Heart left ventricle (tissue), 16 donors: ENCODE data around the gene RECK. TPM values are rescaled to one million over a fixed set of nuclear protein-coding genes. Genes with fewer than 3 reads are reported as not detected.
"Not testable (repeated sequence)": the region's sequence is repeated elsewhere in the genome, so short reads cannot be mapped to it uniquely, and the experiment has no call there.

Source experiments
- ATAC-seq, 4 donors: fragments of 200-7000 bp; cut with Tn5 transposase; one replicate each; pipeline ENCODE4 v1.9.1; 2020 to 2022; ENCODE audit warnings: moderate library complexity in 4 of 4, mild to moderate bottlenecking in 3 of 4, moderate number of reproducible peaks in 1 of 4
- DNase-seq, 5 donors: peaks; one replicate each; pipeline ENCODE4 v3.0.0-alpha.2; 2020
- H3K27ac ChIP-seq, 12 donors: fragments of 200-600 bp; sonication (generic) in 4 of 12; one replicate each; pipeline versions ENCODE4 v1.5.0 to v1.8.0; 2016 to 2022; ENCODE audit warnings: mild to moderate bottlenecking in 2 of 12
- H3K27me3 ChIP-seq, 9 donors: fragments of 200-600 bp; sonication (generic) in 2 of 9; one replicate each; pipeline versions ENCODE4 v1.5.1 to v1.8.0; 2016 to 2022; ENCODE audit warnings: mild to moderate bottlenecking in 3 of 9
- H3K36me3 ChIP-seq, 9 donors: fragments of 200-600 bp; sonication (generic) in 2 of 9; one replicate each; pipeline versions ENCODE4 v1.5.0 to v1.8.0; 2018 to 2022; ENCODE audit warnings: mild to moderate bottlenecking in 2 of 9
- H3K4me1 ChIP-seq, 12 donors: fragments of 200-600 bp; sonication (generic) in 4 of 12; one replicate each; pipeline versions ENCODE4 v1.5.0 to v1.8.0; 2016 to 2022; ENCODE audit warnings: mild to moderate bottlenecking in 3 of 12
- H3K4me3 ChIP-seq, 12 donors: fragments of 200-600 bp; sonication (generic) in 4 of 12; one replicate each; pipeline versions ENCODE4 v1.5.0 to v1.8.0; 2017 to 2022; ENCODE audit warnings: mild to moderate bottlenecking in 9 of 12, moderate library complexity in 4 of 12
- H3K9me3 ChIP-seq, 12 donors: fragments of 200-600 bp; sonication (generic) in 4 of 12; one replicate each; pipeline versions ENCODE4 v1.5.0 to v1.8.0; 2016 to 2022; ENCODE audit warnings: mild to moderate bottlenecking in 1 of 12
- CTCF ChIP-seq, 12 donors: fragments of 200-600 bp; sonication (generic) in 4 of 12; IDR thresholded peaks; one replicate each; pipeline versions ENCODE4 v1.5.0 to v1.8.0; 2018 to 2022; ENCODE audit warnings: antibody characterized with exemption in 12 of 12, mild to moderate bottlenecking in 5 of 12
- POLR2A ChIP-seq, 2 donors: fragments of 450-650 bp; IDR thresholded peaks; one replicate each; pipeline ENCODE4 v1.6.1; 2017; ENCODE audit warnings: antibody characterized with exemption in 2 of 2, mild to moderate bottlenecking in 2 of 2, moderate library complexity in 2 of 2
- WGBS, 4 donors: extraction: QIAGEN DNeasy Blood & Tissue Kit in 2 of 4; methylation state at CpG; one replicate each; pipeline versions ENCODE4 v1.1.5 to v1.1.7; 2013 to 2018; 5-methylcytosine and 5-hydroxymethylcytosine counted together
- intact Hi-C, 10 donors: fragments of 100-400 bp; cut with DNase I; formaldehyde crosslinking; loops; one replicate each; pipeline versions ENCODE4 v1.11.1 to v1.14.2; 2022
- polyA plus RNA-seq, 2 donors: library from polyadenylated mRNA; stranded (reverse); fragments of 200-250 nt; gene quantifications; one replicate each; pipeline ENCODE4 v1.2.3, GENCODE V29; 2013
- total RNA-seq, 9 donors: library from RNA; depleted of rRNA in 2 of 9; stranded (reverse); fragments of >200 nt in 2 of 9; fragmentation: NEBNext Ultra II Directional in 3 of 9; extraction: Animal tissue kit (Norgen Biotek cat#: 25700) in 3 of 9; gene quantifications; one replicate each; pipeline versions ENCODE4 v1.1.0 to v1.2.4, GENCODE V29; 2016 to 2023
- donor health status: ischemic (EF 13 %, LVEDD 7.1; RV severe dilation, severe dysfunction).
- donor health status: healthy with polysubstance abuse.
- donor health status: DM: no; HTN: yes; CAD: no.
- donor health status: DM: no; HTN: no; CAD: no.
- donor health status: ischemic (EF 25% LVEDD 6.9; RV normal size, moderate dysfunction).
- donor health status: ischemic (EF 25% LVEDD 5.7; RV mildly dilated, moderate dysfunction).
- donor health status: healthy.
- donor health status: DM: yes; HTN: yes; CAD: no.
- donor health status: ischemic (EF 35%, LVEDD 5.7; RV mildly dilated, moderate dysfunction).
- donor health status: nonischemic (EF 11% LVEDD 7.7; RV severe dilation, severe dysfunction).
- donor health status: DM: yes; HTN: yes; CAD: no.
- donor health status: PGD.
- donor health status: ischemic (EF 29% LVEDD 5.4; RV normal size, mild dysfunction).
- donor health status: nonischemic (EF 23%, LVEDD 6.1; RV moderate dilation, normal function).

The RECK gene
- total and polyA plus RNA-seq, 11 donors: 2.5 to 10.2 (median 4.9) TPM

- H3K4me3 ChIP-seq: no peak overlapping the region
- DNase-seq: peak in 3 of 5 donors; percentile 34 to 51 (median 49)
- peaks cover 0 to 5% (median 0%) of the 10 kb centered on the region in 12 donors for H3K9me3 ChIP-seq
- TF ChIP-seq POLR2A (IDR thresholded peaks at IDR 0.05) (no peak), CTCF (IDR thresholded peaks at IDR 0.05) (no peak)
- peaks cover 0 to 81% (median 23%) of the 10 kb centered on the region in 12 donors for H3K4me1 ChIP-seq
- peak in 3 of 4 donors; percentile 38 to 57 (median 57) for ATAC-seq
- 25 to 38% (median 30%) methylated on average over 11 of the region's 11 CpGs for WGBS, 4 donors
- H3K36me3 ChIP-seq: peaks cover 0 to 20% (median 0%) of the 10 kb centered on the region in 9 donors
- no peaks in the 10 kb centered on the region for H3K27me3 ChIP-seq
- intact Hi-C loops: no loop called here
- H3K27ac ChIP-seq: peak overlapping the region in 11 of 12 donors; percentile 15 to 93 (median 56)
Measured at GRCh38 chr9:36154331-36154952, 117.7 kb downstream of the RECK start.

GRCh38 chr9:36156116-36156515 lies 119.4 kb downstream of the RECK start:
- no peak for DNase-seq
- Histone ChIP-seq H3K27ac (peak overlapping the region in 1 of 12 donors; percentile 84), H3K4me1 (peaks cover 0 to 64% (median 19%) of the 10 kb centered on the region in 12 donors), H3K9me3 (peaks cover 0 to 5% (median 0%) of the 10 kb centered on the region in 12 donors), H3K36me3 (peaks cover 0 to 13% (median 0%) of the 10 kb centered on the region in 9 donors), H3K27me3 (no peaks in the 10 kb centered on the region), H3K4me3 (no peak overlapping the region)
- WGBS, 4 donors: 89 to 98% (median 95%) methylated on average over 6 of the region's 6 CpGs
- TF ChIP-seq CTCF (IDR thresholded peaks at IDR 0.05): no peak
- no peak for TF ChIP-seq POLR2A (IDR thresholded peaks at IDR 0.05)
- ATAC-seq: no peak
- intact Hi-C loops: no loop called here

- Histone ChIP-seq H3K27ac (peak overlapping the region; percentile 42 to 91 (median 66)), H3K36me3 (peaks cover 0 to 17% (median 0%) of the 10 kb centered on the region in 9 donors), H3K4me1 (peaks cover 0 to 63% (median 16%) of the 10 kb centered on the region in 12 donors), H3K27me3 (no peaks in the 10 kb centered on the region), H3K4me3 (no peak overlapping the region), H3K9me3 (peaks cover 0 to 5% (median 0%) of the 10 kb centered on the region in 12 donors)
- no peak for DNase-seq
- 71 to 89% (median 76%) methylated on average over 2 of the region's 2 CpGs for WGBS, 4 donors
- peak; percentile 47 to 59 (median 52) for ATAC-seq
- intact Hi-C loops: no loop called here
- TF ChIP-seq CTCF (IDR thresholded peaks at IDR 0.05): no peak
- no peak for TF ChIP-seq POLR2A (IDR thresholded peaks at IDR 0.05)
Measured at GRCh38 chr9:36158122-36158521, 121.4 kb downstream of the RECK start.

- ATAC-seq: peak; percentile 33 to 70 (median 63)
- peaks cover 0 to 5% (median 0%) of the 10 kb centered on the region in 12 donors for H3K9me3 ChIP-seq
- peaks cover 0 to 63% (median 21%) of the 10 kb centered on the region in 12 donors for H3K4me1 ChIP-seq
- 78 to 83% (median 81%) methylated on average over 7 of the region's 7 CpGs for WGBS, 4 donors
- TF ChIP-seq POLR2A (IDR thresholded peaks at IDR 0.05) (no peak), CTCF (IDR thresholded peaks at IDR 0.05) (no peak)
- no peak for DNase-seq
- H3K4me3 ChIP-seq: no peak overlapping the region
- no peaks in the 10 kb centered on the region for H3K27me3 ChIP-seq
- peaks cover 0 to 17% (median 0%) of the 10 kb centered on the region in 9 donors for H3K36me3 ChIP-seq
- intact Hi-C loops: no loop called here
- H3K27ac ChIP-seq: peak overlapping the region; percentile 42 to 91 (median 66)
Measured at GRCh38 chr9:36158917-36159316, 122.2 kb downstream of the RECK start.

GRCh38 chr9:36159509-36159908 lies 122.8 kb downstream of the RECK start:
- H3K27me3 ChIP-seq, H3K4me3 ChIP-seq, DNase-seq, ATAC-seq, intact Hi-C loops, H3K9me3 ChIP-seq: not testable (repeated sequence)
- WGBS, 4 donors: 88 to 98% (median 95%) methylated on average over 4 of the region's 4 CpGs
- peaks cover 0 to 62% (median 17%) of the 10 kb centered on the region in 12 donors for H3K4me1 ChIP-seq
- H3K27ac ChIP-seq: peak overlapping the region in 9 of 12 donors; percentile 4 to 91 (median 70)
- peaks cover 0 to 17% (median 0%) of the 10 kb centered on the region in 9 donors for H3K36me3 ChIP-seq

- peak overlapping the region in 2 of 12 donors; percentile 76 to 89 for H3K27ac ChIP-seq
Measured at GRCh38 chr9:36160126-36160525, 123.4 kb downstream of the RECK start.

More at GRCh38 chr9:36160126-36160525, 123.4 kb downstream of the RECK start:
- intact Hi-C loops: loop anchor here in 4 of 10 donors (5.0 to 10.0 kb wide), 3 partner anchors 53 to 205 kb away; partner anchors contain the start of gene OR2S2 (in 3 of the 4)
- Histone ChIP-seq H3K4me1 (peaks cover 0 to 61% (median 12%) of the 10 kb centered on the region in 12 donors), H3K36me3 (peaks cover 0 to 17% (median 0%) of the 10 kb centered on the region in 9 donors)
- DNase-seq, H3K4me3 ChIP-seq, ATAC-seq, H3K27me3 ChIP-seq, H3K9me3 ChIP-seq: not testable (repeated sequence)
- 85 to 96% (median 87%) methylated on average over 11 of the region's 11 CpGs for WGBS, 4 donors
